Stimulated activated CD4-positive, alpha-beta T cell treated with anti-CD3 and anti-CD28 coated beads, Interleukin-4, amount 100 ng/mL, for 4 hours (primary cell): ENCODE results near the gene UNC5B.
"Not testable (repeated sequence)": the region's sequence is repeated elsewhere in the genome, so short reads cannot be mapped to it uniquely, and the experiment has no call there.

Experiments used
- DNase-seq, 2 experiments: peaks; one replicate each; pipeline ENCODE4 v3.0.0-alpha.2; 2020

UNC5B gene

GRCh38 chr10:71209731-71210541 lies 2.4 kb upstream of the UNC5B start:
- DNase-seq = no peak

GRCh38 chr10:71210542-71210871 lies 1.9 kb upstream of the UNC5B start:
- DNase-seq = no peak

GRCh38 chr10:71211053-71211452 lies 1.3 kb upstream of the UNC5B start:
- no peak for DNase-seq

GRCh38 chr10:71211775-71212317 lies 524 bp upstream of the UNC5B start:
- no peak for DNase-seq

GRCh38 chr10:71213127-71213621 lies 804 bp downstream of the UNC5B start:
- DNase-seq = peak in 1 of 2 experiments; percentile 15

GRCh38 chr10:71213761-71214440 lies 1.5 kb downstream of the UNC5B start:
- no peak for DNase-seq

GRCh38 chr10:71214641-71215559 lies 2.5 kb downstream of the UNC5B start:
- DNase-seq = no peak

- no peak for DNase-seq
These were observed 4.0 kb downstream of the UNC5B start for GRCh38 chr10:71216363-71216695.

GRCh38 chr10:71216751-71217265 lies 4.4 kb downstream of the UNC5B start:
- DNase-seq = no peak

GRCh38 chr10:71217266-71218045 lies 5.1 kb downstream of the UNC5B start:
- no peak for DNase-seq

- DNase-seq = no peak
These were observed 5.8 kb downstream of the UNC5B start for GRCh38 chr10:71218046-71218650.

- no peak for DNase-seq
These were observed 6.3 kb downstream of the UNC5B start for GRCh38 chr10:71218651-71219050.

GRCh38 chr10:71219236-71219917 lies 7.0 kb downstream of the UNC5B start:
- not testable (repeated sequence) for DNase-seq

GRCh38 chr10:71219918-71220688 lies 7.7 kb downstream of the UNC5B start:
- DNase-seq = no peak

GRCh38 chr10:71220689-71221540 lies 8.5 kb downstream of the UNC5B start:
- DNase-seq = no peak

GRCh38 chr10:71221586-71222202 lies 9.3 kb downstream of the UNC5B start:
- no peak for DNase-seq

GRCh38 chr10:71222601-71223346 lies 10.4 kb downstream of the UNC5B start:
- DNase-seq = no peak
